ENCODE results near the gene HAND2.

The HAND2 gene

GRCh38 chr4:173521467-173522159 lies 8.4 kb downstream of the HAND2 start:
- no peak for DNase-seq (ENCODE audit: low read depth in 2 of 2, low spot score in 1 of 2)

DNA sequence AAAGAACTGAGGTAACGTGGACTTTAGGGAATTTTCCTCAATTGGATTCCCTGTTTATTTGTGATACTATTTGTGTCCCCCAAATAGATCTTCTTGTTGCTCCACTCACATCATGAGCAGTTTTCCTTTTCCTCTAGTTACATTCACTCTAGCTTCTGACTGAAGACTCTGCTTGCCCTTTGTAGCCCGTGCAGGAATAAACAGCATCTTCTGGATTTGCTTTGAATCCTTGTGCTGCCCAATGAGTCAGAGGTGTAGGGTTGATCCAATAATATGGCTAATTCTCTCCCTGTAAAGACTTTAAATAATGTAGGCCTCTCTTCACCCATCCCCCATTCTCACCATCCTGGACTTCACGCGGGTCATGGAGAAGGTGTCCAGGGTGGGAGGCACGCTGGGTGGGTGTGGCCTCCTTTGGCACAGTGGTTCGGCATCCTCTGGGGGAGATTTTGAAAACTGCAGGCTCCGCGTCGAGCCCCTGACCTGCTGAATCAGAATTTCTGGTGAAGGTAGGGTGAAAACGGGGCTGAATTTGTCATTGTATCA lies 9.0 kb downstream of the HAND2 start:
- no peak for DNase-seq (ENCODE audit: low read depth in 2 of 2, low spot score in 1 of 2)

DNA sequence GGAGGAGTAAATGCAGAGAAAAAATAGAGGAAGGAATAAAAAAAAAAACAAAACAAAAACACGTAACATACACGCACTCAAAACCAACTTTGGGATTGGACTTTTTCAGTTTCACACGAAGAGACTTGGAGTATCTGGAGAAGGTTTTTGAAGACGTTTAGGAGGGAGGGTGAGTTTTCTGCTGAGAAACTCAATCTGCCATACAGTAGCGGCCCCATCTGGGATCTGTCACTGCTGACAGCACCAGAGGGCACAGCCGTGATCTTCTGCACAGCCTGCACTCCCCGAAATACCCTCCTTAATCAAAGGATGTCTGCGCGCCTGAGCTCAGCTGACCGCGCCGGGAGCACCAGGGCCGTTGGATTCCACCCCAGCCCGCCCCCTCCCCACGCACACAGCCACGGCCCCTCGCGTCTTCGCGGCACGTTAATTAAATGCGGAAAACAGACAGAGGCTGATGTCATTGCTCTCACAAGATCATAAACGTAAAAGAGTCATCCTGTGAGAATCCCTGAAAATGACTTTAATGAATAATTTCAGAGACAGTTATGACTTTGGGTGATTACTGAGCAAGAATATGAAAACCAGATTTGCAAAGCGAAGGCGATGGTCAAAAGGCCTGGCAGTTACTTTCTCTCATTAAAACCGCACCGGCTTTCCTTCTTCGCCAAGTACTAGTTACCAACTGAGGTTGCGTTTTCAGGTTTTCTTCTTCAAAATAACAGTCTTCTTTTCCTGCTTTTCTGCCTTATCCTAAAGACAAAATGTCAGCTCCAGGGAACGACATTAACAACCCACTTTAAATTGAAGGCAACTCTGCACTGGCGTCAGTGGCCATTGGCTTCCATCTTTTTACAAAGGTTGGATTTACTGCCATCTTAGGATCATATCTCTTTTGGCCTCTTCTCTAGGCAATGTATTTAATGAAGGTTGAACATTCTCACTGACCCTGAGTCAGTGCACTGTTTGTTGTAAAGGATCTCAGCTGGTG lies 10.6 kb downstream of the HAND2 start:
- DNase-seq (ENCODE audit: low read depth in 2 of 2, low spot score in 1 of 2), result no peak

DNA sequence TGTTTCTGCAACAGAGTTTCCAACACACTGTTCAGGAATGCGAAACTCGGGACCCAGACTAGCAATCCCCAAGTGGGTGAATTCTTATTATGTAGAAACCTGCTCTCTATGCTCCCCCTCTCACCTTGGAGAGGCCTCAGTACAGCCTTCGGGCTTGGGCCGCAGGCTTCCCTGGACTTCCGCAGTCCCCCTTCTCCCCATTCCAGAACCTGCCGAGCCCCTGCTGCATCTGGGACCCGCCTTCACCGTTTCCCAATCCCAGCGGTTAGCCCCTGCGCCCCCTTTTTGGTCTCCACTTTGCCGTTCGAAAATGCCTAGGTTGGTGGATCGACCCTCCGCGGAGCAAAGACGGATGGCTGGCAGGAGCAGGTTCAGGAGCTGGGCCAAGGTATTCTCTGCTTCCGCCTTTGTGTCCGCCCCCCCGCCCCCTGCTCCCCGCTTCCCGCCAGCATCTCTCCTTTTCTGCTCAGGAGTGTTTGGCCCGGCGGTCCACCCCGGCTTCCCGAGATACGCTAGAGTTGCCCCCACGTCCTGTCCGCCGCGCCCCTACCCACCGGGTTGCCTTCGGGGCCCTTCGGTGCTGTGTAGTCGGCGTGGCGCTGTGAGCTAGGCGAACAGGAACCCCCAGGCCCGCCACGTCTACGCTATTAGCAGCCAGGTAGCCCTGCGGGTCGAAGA lies 11.5 kb downstream of the HAND2 start:
- no peak for DNase-seq (ENCODE audit: low read depth in 2 of 2, low spot score in 1 of 2)

DNA sequence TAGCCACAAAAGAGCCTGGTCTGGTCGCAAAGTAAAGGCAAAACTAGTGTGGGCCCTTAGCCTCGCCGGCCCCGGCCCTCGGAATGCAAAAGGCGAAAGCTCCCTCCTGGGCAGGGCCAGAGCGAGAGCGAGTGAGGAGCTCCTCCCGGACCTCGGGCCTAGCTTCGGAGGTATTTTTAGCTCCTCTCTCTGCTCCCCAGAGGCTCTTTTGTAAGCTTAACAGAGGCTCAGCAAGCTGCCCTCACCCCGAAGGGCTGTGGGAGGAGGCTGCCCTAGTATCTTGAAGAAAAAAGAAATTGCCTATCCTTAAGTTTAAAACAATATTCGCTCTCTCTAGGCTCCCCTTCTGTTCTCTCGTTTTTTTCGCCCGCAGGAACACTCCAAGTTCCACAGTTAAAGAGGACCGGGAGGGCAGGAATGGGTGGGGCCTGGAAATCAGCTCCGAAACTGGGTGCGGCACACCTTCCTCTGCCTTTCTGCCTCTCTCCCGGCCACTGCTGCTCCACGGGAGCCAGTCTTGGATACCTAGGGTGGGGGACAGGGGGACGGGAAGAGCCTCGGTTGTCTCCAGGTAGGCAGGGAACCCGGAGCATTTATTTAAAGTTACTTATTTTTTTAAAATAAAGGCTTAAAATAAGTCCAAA lies 12.1 kb downstream of the HAND2 start:
- no peak for DNase-seq (ENCODE audit: low read depth in 2 of 2, low spot score in 1 of 2)

DNA sequence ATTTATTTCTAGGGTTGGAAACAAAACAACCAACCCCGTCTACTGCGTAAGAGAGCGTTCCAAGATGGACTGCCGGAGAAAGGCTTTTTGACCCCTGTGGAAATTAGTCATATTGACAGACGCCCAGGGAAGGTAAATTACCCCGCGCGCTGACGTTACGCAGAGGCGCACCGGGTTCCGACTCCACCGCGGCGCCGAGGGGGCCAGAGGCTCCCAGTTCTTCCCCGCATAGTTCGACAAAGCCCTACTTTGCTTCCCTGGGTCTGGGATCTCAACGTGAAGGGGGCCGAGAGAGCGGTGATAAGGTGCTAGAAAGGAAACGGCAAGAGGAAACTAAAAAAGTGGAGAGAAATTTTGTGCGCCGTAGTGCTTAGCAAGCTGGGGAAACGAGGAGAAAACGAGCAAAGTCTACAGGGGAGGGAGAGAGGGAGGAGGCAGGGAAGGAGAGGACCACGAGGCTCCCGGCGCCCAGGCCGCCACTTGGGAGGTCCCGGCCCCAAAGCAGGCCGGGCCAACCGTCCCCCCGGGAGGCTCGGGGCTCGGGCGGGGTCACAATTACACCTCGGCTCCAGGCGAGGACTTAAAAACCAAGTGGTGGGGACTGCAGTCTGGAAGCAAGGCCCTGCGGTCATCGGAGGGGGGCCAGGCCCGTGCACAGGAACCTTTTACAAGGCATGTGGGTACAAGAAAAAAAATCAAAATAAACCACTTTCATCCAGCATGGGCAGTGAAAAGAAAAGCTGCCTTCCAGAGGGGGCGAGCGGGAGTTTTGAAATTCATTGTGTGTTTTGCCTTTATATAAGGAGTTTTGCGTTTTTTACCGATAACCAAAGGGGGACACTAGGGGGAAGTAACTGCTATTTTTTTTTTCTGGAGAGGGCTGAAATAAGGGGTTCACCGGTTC lies 13.2 kb downstream of the HAND2 start:
- DNase-seq (ENCODE audit: low read depth in 2 of 2, low spot score in 1 of 2), result no peak

GRCh38 chr4:173515458-173515857 lies 14.6 kb downstream of the HAND2 start:
- DNase-seq (ENCODE audit: low read depth in 2 of 2, low spot score in 1 of 2), result no peak

- DNase-seq (ENCODE audit: low read depth in 2 of 2, low spot score in 1 of 2), result no peak
Observed at GRCh38 chr4:173514641-173515217, 15.3 kb downstream of the HAND2 start.

GRCh38 chr4:173513651-173514050 lies 16.4 kb downstream of the HAND2 start:
- no peak for DNase-seq (ENCODE audit: low read depth in 2 of 2, low spot score in 1 of 2)

DNA sequence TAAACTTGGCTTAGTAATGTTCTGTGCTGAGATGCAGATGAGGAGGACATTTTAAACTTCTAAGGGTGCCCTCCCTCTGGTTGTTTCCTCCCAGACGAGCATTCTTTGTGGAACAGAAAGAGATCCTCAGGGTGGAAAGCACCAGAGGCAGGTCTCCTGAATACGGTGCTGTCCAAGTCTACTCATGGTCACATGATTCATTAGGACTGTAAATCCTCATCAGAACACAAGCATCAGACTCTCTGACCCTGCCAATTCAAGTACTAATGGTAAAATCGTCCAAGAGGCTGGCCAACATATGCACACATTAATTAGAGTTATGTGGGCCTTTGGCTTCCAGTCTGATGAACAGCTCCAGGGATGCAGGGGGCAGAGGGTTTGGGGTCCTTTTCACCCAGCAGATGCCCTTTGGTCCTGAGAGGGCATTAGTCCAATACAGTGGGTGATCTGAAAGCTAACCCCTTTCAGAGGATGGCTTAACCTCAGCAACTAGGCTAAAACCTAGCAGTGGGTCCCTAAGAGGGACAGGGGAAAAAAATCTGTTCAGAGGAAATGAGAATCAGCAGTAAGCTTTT lies 18.2 kb downstream of the HAND2 start:
- no peak for DNase-seq (ENCODE audit: low read depth in 2 of 2, low spot score in 1 of 2)

DNA sequence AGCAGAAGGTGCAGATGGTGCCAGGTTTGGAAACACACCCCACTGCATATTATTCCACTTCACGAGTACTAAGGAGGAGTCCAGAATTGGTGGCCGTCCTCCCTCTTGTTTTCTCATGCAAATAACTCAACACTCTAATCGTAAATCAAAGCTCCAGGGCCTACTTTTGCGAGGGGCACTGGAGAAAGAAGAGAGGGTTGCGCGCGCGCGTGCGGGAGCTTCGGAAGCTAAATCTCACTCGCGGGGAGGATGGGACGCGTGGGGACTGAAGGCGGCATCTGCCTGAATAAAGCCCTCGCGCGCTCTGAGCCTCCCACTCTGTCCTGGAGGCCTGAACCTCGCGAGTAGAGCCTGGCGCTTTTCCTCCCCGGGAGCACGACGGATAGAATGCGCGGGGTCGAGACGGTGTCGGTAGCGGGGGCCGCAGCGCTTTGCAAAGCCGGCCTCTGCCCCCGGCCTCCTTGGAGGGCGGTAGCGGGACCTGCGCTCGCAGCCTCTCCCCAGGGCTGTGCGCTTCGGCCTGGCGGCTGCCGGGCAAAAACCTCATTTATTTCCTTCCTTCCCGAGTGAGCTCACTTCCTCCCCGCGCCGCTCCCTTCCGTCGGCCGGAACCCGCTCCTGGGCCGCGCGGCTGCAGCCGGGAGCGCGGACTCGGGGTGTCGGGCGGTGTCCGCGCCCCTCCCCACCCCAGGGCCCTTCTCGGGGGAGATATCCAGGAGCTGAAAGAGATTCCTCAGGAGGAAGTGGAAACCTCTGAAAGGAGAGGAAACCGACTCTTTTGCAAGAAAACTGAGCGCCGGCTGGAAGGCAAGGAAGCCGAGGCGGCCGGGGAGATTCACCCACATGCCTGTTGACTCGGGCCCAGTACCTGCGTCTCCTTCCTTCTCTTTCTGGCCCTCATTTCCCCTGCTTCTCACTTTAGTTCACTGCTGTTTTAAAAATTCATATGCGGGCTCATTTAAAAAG lies 20.7 kb downstream of the HAND2 start:
- DNase-seq (ENCODE audit: low read depth in 2 of 2, low spot score in 1 of 2), result no peak

GRCh38 chr4:173508386-173509035 lies 21.5 kb downstream of the HAND2 start:
- no peak for DNase-seq (ENCODE audit: low read depth in 2 of 2, low spot score in 1 of 2)

DNA sequence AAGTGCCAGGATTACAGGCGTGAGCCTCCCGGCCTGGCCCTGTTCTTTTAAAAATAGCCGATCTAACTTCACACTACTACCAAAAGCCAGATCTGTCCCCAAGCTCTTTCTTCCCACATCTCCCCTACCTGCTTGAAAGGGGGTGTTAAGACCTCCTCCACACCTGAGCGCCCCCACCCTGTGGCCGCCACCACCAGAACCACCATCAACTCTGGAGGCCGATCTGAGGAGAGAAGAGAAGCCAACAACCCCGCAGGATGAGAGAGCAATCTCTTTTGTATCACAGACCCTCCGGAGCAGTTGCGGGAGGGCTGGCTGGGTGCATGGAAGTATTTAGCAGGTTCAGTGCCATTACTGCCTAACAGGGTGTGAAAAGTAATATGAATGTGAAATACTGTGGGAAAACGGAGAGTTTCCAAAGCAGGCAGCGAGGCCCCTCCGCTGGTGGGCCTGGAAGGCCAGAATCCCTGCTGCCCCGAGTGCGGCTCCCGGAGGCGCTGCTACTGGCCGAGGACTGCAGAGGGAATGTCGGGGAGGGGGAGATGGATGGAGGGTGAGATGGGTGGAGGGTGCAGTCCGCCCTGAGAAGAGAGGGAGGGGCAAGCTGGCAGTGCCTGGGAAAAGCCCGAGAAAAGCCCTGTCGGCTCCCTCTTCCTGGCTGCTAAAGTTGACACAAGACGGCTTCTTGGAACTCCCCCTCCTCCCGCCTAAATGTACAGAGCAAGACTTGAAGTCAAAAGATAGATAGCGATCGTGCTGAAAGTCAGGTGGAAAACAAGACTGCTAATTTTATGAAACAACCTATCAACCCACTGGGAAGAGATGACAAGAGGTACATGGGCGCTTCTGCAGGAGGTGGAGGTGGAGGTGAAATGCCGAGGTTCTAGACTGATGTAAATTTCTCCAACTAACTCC lies 22.3 kb downstream of the HAND2 start:
- no peak for DNase-seq (ENCODE audit: low read depth in 2 of 2, low spot score in 1 of 2)

DNA sequence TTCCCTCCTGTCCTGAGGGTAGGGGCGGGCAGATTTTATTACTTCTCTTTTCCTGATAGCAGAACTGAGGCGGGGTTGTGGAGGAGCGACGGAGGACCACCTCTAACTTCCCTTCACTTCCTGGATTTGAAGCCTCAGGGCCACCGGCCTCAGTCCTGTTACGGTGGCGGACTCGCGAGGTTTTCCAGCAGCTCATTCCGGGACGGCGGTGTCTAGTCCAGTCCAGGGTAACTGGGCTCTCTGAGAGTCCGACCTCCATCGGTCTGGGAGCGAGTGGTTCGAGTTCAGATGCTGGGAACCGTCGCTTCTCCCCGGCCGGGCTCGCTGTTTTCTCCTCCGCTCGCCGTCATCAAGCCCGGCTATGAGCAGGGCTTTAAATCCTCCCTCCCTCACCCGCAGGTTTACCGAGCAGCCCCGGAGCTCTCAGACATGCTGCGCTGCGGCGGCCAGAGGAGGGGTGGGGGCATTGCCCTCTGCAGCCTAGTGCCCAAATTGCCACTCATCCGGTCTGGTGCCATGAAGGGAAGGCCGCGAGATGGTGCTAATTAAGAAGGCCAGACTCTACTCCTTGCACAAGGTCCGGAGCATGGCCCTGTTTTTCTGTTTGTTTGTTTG lies 23.3 kb downstream of the HAND2 start:
- DNase-seq (ENCODE audit: low read depth in 2 of 2, low spot score in 1 of 2), result no peak

- no peak for DNase-seq (ENCODE audit: low read depth in 2 of 2, low spot score in 1 of 2)
Observed at GRCh38 chr4:173505924-173506518, 24.0 kb downstream of the HAND2 start.

DNA sequence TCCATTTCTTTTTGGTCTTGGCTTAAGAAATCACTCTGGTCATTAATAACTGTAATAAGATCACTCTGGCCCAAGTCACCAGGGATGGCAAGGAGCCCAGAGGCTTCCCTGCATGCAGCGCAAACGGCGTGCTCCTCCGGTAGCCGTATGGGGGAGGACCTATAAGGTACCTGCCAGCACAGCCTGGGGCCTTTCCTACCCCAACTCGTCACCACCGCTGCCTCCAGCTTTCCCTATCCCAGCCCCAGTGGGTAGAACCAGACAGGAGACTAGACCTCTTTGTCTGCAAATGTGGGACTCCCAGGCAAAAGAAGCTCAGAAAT lies 25.9 kb downstream of the HAND2 start:
- DNase-seq (ENCODE audit: low read depth in 2 of 2, low spot score in 1 of 2), result no peak

All from stimulated activated CD8-positive, alpha-beta memory T cell treated with anti-CD3 and anti-CD28 coated beads, Interleukin-4, amount 100 ng/mL, for 1 hour (primary cell).